Panc1 (cell line): ENCODE measurements around the gene PIGS. TPM values are rescaled to one million over a fixed set of nuclear protein-coding genes. Genes with fewer than 3 reads are reported as not detected.

ENCODE experiments used
- ATAC-seq: fragments of 200-7000 bp; cut with Tn5 transposase; 2 replicates; pipeline ENCODE4 v1.9.1; 2020; ENCODE audit warnings: mild to moderate bottlenecking, moderate library complexity
- BruUV-seq: library from RNA; stranded (reverse); fragments of 400-500 nt; replicated peaks from 2 replicates; lab custom pipeline; 2021; lab: Mats Ljungman, UMichigan
- CTCF ChIA-PET: fragments of 300-600 bp; sonication (Branson Sonifier 250); formaldehyde crosslinking; loops from one replicate; lab custom pipeline; 2022; ENCODE audit warnings: antibody characterized with exemption; lab: Charles Lee
- POLR2A ChIA-PET: fragments of 300-600 bp; sonication (Branson Sonifier 250); formaldehyde crosslinking; loops from one replicate; lab custom pipeline; 2022; ENCODE audit warnings: antibody characterized with exemption; lab: Charles Lee
- DNase-seq: peaks from one replicate; pipeline ENCODE4 v3.0.0-alpha.2; 2010; ENCODE audit warnings: low read depth, low spot score
- H3K27ac ChIP-seq: 2 replicates; pipeline ENCODE4 v1.5.1; 2011; ENCODE audit warnings: mild to moderate bottlenecking, low read length, inconsistent platforms
- H3K27me3 ChIP-seq: fragments of 200-500 bp; sonication (Bioruptor generic); 2 replicates; pipeline ENCODE4 v1.6.0; 2014; ENCODE audit warnings: low read length, inconsistent platforms; ENCODE audit not compliant: control insufficient read depth, insufficient read depth
- H3K36me3 ChIP-seq: fragments of 200-500 bp; sonication (Bioruptor generic); 2 replicates; pipeline ENCODE4 v1.5.1; 2014; ENCODE audit warnings: inconsistent platforms, mild to moderate bottlenecking, low read length, moderate library complexity; ENCODE audit not compliant: control insufficient read depth, insufficient read depth
- H3K4me1 ChIP-seq: 2 replicates; pipeline ENCODE4 v1.5.1; 2011; ENCODE audit warnings: inconsistent platforms, mild to moderate bottlenecking, low read length, moderate library complexity; ENCODE audit not compliant: control insufficient read depth, insufficient read depth
- H3K4me3 ChIP-seq, 2 experiments: 2 replicates each; pipeline ENCODE4 v1.5.1; 2011 to 2012; ENCODE audit warnings: low read depth in 2 of 2, low read length in 2 of 2, mild to moderate bottlenecking in 2 of 2, inconsistent platforms in 1 of 2, moderate library complexity in 1 of 2
- H3K9me3 ChIP-seq: fragments of 200-500 bp; sonication (Bioruptor generic); 2 replicates; pipeline ENCODE4 v1.5.1; 2014; ENCODE audit warnings: low read depth, mild to moderate bottlenecking, inconsistent platforms, low read length, moderate library complexity; ENCODE audit not compliant: control insufficient read depth, insufficient read depth
- CTCF ChIP-seq: fragments of 450-650 bp; IDR thresholded peaks from 2 replicates; pipeline ENCODE4 v1.5.1; 2017; ENCODE audit warnings: mild to moderate bottlenecking
- POLR2AphosphoS5 ChIP-seq: IDR thresholded peaks from 2 replicates; pipeline ENCODE4 v1.6.1; 2012; ENCODE audit warnings: mild to moderate bottlenecking, low read depth, low read length, moderate library complexity
- REST ChIP-seq, 2 experiments: IDR thresholded peaks; 2 replicates each; pipeline ENCODE4 v1.6.1; 2011 to 2012; ENCODE audit warnings: low read depth in 2 of 2, control low read depth in 1 of 2, low read length in 1 of 2, mild to moderate bottlenecking in 1 of 2, moderate library complexity in 1 of 2; ENCODE audit not compliant: insufficient read depth in 1 of 2
- SIN3A ChIP-seq: IDR thresholded peaks from 2 replicates; pipeline ENCODE4 v1.6.1; 2012; ENCODE audit warnings: low read depth, mild to moderate bottlenecking, low read length, moderate library complexity, borderline replicate concordance; ENCODE audit not compliant: insufficient read depth
- TCF7L2 ChIP-seq: IDR thresholded peaks from 2 replicates; pipeline ENCODE4 v1.6.1; 2011; ENCODE audit warnings: mild to moderate bottlenecking, low read depth, low read length, inconsistent platforms
- in situ Hi-C: cut with HindIII; loops from 2 replicates; pipeline ENCODE4 v1.10.0; 2016; ENCODE audit warnings: low sequenced_read_pairs, low pct_unique_long_range_greater_than_20kb
- intact Hi-C: fragments of 100-400 bp; cut with micrococcal nuclease; formaldehyde crosslinking; loops from one replicate; pipeline ENCODE4 v1.10.0; 2022; ENCODE audit not compliant: unreplicated experiment
- total RNA-seq: library from RNA; stranded (reverse); gene quantifications from one replicate; pipeline ENCODE4 v1.2.1, GENCODE V29; 2021; ENCODE audit not compliant: unreplicated experiment

PIGS gene
- total RNA-seq, 1 experiment from 2014 or later = 78.8 TPM

- intact Hi-C loops = no loop called here
- no peak for DNase-seq
- H3K9me3 ChIP-seq = no peaks in the 10 kb centered on the region
- TF ChIP-seq SIN3A (no peak), REST (IDR thresholded peaks at IDR 0.05; ENCODE audit: insufficient read depth in 1 of 2, low read depth in 2 of 2, low read length in 1 of 2) (no peak), TCF7L2 (no peak), POLR2AphosphoS5 (no peak), CTCF (no peak)
- no peak overlapping the region for H3K4me3 ChIP-seq
- ATAC-seq = no peak
- no peak overlapping the region for H3K27ac ChIP-seq
- no peaks in the 10 kb centered on the region for H3K4me1 ChIP-seq
- POLR2A ChIA-PET = interaction anchor here (0.6 kb wide), 1 partner anchor 38 kb away, joined by 9 read pairs; no protein-coding TSS in a partner anchor
- no peaks in the 10 kb centered on the region for H3K27me3 ChIP-seq
- CTCF ChIA-PET = interaction anchor here (0.6 kb wide), 2 partner anchors 10 to 214 kb away, joined by 3 to 5 read pairs; no protein-coding TSS in a partner anchor
- BruUV-seq = no TSS peak
- H3K36me3 ChIP-seq = no peaks in the 10 kb centered on the region
- in situ Hi-C loops = no loop called here
Observed at GRCh38 chr17:28536532-28537218, 34.6 kb downstream of the PIGS start.

GRCh38 chr17:28534740-28535375, 36.5 kb downstream of the PIGS start:
- no TSS peak for BruUV-seq
- in situ Hi-C loops = no loop called here

More at GRCh38 chr17:28534740-28535375, 36.5 kb downstream of the PIGS start:
- POLR2A ChIA-PET = interaction anchor here (0.5 to 0.7 kb wide), 3 partner anchors 40 to 278 kb away, joined by 5 to 12 read pairs (median 6); partner anchors contain the start of gene SARM1
- intact Hi-C loops = no loop called here
- Histone ChIP-seq H3K4me3 (no peak overlapping the region), H3K27ac (no peak overlapping the region), H3K4me1 (no peaks in the 10 kb centered on the region), H3K36me3 (no peaks in the 10 kb centered on the region), H3K9me3 (no peaks in the 10 kb centered on the region), H3K27me3 (no peaks in the 10 kb centered on the region; the same call in 1 of the 2 replicates)
- TF ChIP-seq TCF7L2 (no peak), REST (IDR thresholded peaks at IDR 0.05; ENCODE audit: insufficient read depth in 1 of 2, low read depth in 2 of 2, low read length in 1 of 2) (no peak), POLR2AphosphoS5 (no peak), CTCF (no peak), SIN3A (no peak)
- no peak for ATAC-seq
- no peak for DNase-seq
- CTCF ChIA-PET = no interaction called here
